Measurements from ENCODE around the gene PLP1.
"Not testable (repeated sequence)": the region's sequence is repeated elsewhere in the genome, so short reads cannot be mapped to it uniquely, and the experiment has no call there.

Gene PLP1

DNA sequence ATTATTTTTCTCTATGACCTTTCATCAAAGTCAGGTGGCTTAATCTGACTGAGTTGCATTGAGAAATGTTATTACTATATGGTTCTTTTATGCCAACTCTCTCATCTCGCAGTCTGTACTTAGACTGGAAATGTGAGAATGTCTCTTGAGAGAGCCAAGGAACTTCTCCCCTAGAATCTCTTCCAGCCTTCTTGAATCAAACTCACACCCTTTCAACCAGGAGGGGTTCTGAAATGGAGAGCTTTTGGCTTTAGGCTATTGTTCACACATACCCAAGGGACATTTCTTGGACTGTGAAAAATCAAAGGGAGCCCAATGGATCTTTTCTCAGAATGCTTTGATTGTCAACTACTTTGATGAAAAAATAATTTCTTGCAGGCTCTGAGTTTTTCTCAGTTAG is 5.1 kb downstream of the PLP1 start:
- DNase-seq, result no peak

DNA sequence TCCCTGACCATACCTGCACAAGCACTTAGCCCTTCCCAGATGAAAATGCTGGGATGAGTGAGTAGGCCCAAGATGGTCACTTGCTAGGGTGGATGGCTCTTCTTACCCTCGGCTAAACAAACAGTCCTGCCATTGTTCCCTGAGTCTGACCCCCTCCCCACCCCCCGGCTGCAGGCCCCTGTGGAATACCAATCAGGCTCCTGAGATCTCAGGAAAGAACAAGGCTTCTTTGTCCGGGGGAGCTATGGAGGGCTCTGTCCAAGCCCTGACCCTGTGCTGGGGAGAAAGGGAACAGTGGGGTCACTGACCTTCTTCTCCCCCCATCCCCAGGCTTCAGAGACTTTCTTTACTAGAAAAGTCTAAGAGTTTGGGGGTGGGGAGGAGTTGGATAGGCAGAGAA is 6.0 kb downstream of the PLP1 start:
- DNase-seq, result no peak

DNA sequence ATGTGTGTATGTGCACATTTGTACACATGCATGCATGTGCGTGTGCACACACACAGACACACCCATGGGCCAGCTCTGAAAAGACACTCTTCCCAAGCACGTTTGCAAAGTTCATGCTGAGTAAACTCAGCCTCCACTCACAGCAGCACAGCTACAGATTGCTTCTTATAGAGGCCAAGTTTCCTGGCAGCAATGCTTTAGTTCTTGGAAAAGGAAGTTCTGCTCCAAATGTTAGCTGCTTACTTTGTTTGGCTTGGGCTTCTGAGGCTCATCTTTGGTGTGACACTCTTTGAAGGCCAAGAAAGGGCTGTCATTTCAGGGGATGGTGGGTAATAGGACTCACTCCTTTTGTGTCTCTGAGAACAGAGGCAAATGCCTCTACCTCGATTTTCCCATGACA is 6.6 kb downstream of the PLP1 start:
- no peak for DNase-seq

DNA sequence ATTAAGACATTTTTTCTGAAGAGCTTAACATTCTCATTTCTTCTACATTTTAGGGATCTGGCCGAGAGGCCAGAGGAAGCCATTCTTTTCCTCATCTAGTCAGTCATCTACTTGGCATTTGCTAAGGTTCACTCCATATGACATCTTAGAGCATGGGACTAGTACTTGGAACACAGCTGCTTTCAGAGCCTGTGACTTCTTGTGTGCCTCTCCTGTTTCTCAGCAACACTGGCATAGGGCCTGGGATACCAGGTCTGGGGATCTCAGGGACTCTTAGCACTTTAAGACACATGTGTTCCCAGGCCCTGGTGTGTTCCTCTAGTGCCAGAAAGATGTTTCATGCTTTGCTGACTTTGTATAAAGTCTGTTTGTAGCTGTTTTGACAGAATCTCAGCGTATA is 7.3 kb downstream of the PLP1 start:
- no peak for DNase-seq

DNA sequence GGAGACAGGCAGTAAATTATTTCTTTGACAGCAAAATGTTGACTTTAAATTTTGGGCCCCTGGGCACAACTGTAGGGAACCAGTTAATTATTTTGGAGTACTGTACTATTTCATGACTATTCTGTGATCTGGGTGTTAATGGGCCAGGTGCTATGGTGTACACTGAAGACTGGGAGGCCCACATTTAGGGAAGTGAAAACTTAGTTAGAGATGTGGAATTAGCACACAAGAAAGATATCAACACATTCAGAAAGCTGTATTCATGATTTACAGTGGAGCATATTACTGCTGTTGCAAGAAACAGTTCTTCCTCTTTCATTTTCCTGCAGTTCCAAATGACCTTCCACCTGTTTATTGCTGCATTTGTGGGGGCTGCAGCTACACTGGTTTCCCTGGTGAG is 12.4 kb downstream of the PLP1 start:
- peak; percentile 10 for DNase-seq

DNA sequence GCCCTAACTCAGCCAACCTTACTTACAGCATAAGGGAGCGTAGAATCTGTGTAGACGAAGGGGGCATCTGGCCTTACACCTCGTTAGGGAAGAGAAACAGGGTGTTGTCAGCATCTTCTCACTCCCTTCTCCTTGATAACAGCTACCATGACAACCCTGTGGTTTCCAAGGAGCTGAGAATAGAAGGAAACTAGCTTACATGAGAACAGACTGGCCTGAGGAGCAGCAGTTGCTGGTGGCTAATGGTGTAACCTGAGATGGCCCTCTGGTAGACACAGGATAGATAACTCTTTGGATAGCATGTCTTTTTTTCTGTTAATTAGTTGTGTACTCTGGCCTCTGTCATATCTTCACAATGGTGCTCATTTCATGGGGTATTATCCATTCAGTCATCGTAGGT is 14.6 kb downstream of the PLP1 start:
- DNase-seq, result no peak

- no peak for DNase-seq
Measured at GRCh38 chrX:103791826-103792485, 15.3 kb downstream of the PLP1 start.

DNA sequence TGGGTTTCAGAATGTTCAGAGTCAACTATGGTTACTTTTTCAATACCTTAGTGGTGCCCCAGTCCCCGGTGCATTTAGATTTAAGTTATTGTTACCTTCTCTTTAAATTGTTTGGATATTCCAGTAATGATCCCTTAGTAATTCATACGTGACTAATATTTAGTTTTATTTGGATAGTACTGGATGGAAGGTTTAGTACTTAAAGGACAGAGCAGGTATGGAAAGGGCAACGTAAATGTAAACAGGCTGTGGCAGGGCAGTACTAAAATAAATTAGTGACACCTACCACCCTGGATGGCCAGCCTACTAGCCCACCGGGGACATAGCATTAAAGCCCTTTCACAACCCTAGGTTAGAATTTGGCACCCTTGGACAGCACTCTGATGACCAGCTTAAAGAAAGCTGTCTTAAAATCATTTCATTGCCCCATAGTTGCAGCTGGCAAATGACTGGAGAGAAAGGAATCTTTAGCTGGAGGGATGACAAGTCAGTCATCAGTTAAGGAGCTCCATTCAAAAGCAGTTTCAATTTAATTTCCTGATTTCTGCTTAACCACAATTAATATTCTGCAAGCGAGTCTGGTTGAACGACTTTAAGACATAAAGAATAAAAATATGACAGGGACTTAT is 16.4 kb downstream of the PLP1 start:
- no peak for DNase-seq

GRCh38 chrX:103793545-103793940 is 16.9 kb downstream of the PLP1 start:
- DNase-seq, result no peak

- no peak for DNase-seq
Measured at GRCh38 chrX:103794119-103794518, 17.5 kb downstream of the PLP1 start.

GRCh38 chrX:103797691-103798090 is 21.1 kb downstream of the PLP1 start:
- no peak for DNase-seq

- no peak for DNase-seq
Measured at GRCh38 chrX:103800318-103800717, 23.7 kb downstream of the PLP1 start.

- DNase-seq, result no peak
Measured at GRCh38 chrX:103805860-103806259, 29.2 kb downstream of the PLP1 start.

GRCh38 chrX:103806862-103807474 is 30.3 kb downstream of the PLP1 start:
- DNase-seq, result no peak

GRCh38 chrX:103811858-103812257 is 35.2 kb downstream of the PLP1 start:
- no peak for DNase-seq

- not testable (repeated sequence) for DNase-seq
Measured at GRCh38 chrX:103817101-103817500, 40.5 kb downstream of the PLP1 start.

DNA sequence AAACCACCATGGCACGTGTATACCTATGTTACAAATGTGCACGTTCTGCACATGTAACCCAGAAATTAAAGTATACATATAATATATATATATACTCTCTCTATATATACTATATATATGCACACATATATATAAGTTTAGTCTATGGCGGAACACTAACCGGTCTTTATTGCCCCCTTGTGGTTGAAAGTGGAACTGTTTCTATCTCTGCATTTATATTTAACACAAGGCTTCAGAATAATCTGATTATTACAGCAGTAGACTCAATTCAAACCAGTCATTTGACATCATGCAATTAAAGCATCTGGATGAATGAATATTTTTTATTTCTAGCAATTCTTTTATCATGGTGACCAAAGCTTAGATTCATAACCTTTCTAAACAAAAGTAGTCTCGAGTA is 40.9 kb downstream of the PLP1 start:
- peak; percentile 75 for DNase-seq

GRCh38 chrX:103818842-103819619 is 42.4 kb downstream of the PLP1 start:
- DNase-seq, result no peak

- not testable (repeated sequence) for DNase-seq
Measured at GRCh38 chrX:103820802-103821201, 44.2 kb downstream of the PLP1 start.

DNA sequence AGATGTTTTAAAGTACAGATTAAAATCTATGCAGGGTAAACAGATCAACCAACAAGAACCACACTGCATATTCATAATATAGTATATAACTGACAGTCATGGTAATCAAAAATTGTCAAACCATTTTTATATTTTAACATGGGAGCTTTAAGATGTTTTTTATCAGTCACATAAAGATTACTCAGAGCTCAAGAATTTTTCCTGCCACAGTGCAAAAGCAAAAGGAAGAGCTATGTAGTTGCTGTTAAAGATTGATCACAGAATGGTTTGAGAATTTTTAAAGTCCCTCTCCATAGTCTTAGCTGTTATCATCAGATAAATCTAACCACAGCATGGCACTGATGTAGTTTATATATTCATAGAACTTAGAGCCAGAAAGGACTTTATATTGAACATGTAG is 47.0 kb downstream of the PLP1 start:
- no peak for DNase-seq

GRCh38 chrX:103825881-103826280 is 49.2 kb downstream of the PLP1 start:
- DNase-seq, result no peak

GRCh38 chrX:103828529-103828928 is 51.9 kb downstream of the PLP1 start:
- DNase-seq, result no peak

- no peak for DNase-seq
Measured at GRCh38 chrX:103830848-103831247, 54.2 kb downstream of the PLP1 start.

DNA sequence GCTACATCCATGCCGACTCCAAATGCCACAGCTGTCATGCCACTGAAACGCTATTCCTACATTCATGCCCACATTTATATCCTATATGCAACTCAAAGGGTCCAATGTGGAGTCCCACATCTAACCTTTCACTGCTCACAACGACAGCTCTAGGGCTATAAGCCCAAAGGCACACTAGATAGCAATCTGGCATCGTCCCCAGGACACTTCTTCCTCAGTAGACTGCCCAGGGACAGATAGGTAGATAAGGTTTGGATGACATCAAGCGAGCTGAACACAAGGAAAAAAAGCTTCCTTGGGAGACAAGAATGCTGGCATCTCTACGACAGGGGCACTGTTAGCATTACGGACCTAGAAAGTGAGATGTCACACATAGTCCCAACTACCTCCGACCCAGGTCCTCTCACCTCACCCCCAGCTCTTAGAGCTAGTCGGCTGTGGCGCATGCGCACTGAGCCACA is 54.7 kb downstream of the PLP1 start:
- peak; percentile 57 for DNase-seq
